ENCODE measurements around the gene PABPN1. TPM values are rescaled to one million over a fixed set of nuclear protein-coding genes. Genes with fewer than 3 reads are reported as not detected.

The PABPN1 gene
- total RNA-seq, 1 donor from 2014 or later = 252 TPM

- peaks cover 26% of the 10 kb centered on the region for H3K4me1 Mint-ChIP-seq (ENCODE audit: low read depth)
- peaks cover 1% of the 10 kb centered on the region for H3K36me3 Mint-ChIP-seq (ENCODE audit: low read depth)
- no peaks in the 10 kb centered on the region for H3K9me3 Mint-ChIP-seq
- peak overlapping the region; percentile 43 for H3K27ac Mint-ChIP-seq
- peak overlapping the region; percentile 79 for H3K4me3 Mint-ChIP-seq
- H3K27me3 Mint-ChIP-seq (ENCODE audit: insufficient read depth) = peaks cover 2% of the 10 kb centered on the region
- no peak for DNase-seq (ENCODE audit: low spot score)
- intact Hi-C loops (cut with micrococcal nuclease) = no loop called here
Observed at GRCh38 chr14:23307146-23307530, 14.1 kb upstream of the PABPN1 start.

GRCh38 chr14:23307687-23308644 is 13.3 kb upstream of the PABPN1 start:
- no peak overlapping the region for H3K27ac Mint-ChIP-seq
- H3K4me3 Mint-ChIP-seq = peak overlapping the region; percentile 79
- no peaks in the 10 kb centered on the region for H3K9me3 Mint-ChIP-seq

DNA sequence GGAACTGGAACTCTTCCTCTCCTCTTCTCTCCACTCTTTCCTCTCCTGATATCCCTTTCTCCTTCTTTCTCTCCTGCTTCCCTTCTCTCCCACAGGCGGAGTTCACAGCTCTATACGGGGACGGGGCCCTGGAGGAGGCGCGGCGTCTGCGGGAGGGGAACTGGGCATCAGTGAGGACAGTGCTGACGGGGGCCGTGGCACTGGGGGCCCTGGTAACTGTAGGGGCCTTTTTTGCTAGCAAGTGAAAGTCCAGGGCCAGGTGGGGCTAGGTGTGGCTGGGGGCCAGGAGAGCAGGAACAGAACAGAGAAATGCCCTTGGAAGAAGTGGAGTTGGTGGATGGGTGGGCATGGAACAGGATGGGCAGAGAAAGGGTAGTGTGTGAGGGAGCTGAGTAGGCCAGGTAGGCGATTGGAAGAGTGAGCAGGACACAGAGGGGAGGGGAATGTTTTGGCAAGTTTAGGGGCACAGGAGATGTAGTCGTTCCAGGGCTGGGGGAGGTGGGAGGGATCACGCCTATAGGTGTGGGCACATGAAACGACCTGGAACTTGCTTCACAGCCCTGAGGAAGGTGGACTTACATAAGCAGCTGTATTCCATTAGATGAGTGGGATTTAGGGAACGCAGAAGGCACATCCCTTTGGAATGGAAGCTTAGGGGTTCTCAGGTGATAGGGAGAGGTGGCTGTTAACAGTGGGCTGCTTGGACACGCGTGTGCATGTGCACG is 12.4 kb upstream of the PABPN1 start:
- Mint-ChIP-seq H3K27ac (no peak overlapping the region), H3K4me3 (no peak overlapping the region), H3K9me3 (no peaks in the 10 kb centered on the region), H3K27me3 (ENCODE audit: insufficient read depth) (peaks cover 7% of the 10 kb centered on the region), H3K4me1 (ENCODE audit: low read depth) (peaks cover 17% of the 10 kb centered on the region), H3K36me3 (ENCODE audit: low read depth) (peaks cover 3% of the 10 kb centered on the region)
- intact Hi-C loops (cut with micrococcal nuclease) = no loop called here
- no peak for DNase-seq (ENCODE audit: low spot score)

More at GRCh38 chr14:23307687-23308644, 13.3 kb upstream of the PABPN1 start:
- H3K36me3 Mint-ChIP-seq (ENCODE audit: low read depth) = peaks cover 3% of the 10 kb centered on the region
- intact Hi-C loops (cut with micrococcal nuclease) = no loop called here
- DNase-seq (ENCODE audit: low spot score) = no peak
- peaks cover 7% of the 10 kb centered on the region for H3K27me3 Mint-ChIP-seq (ENCODE audit: insufficient read depth)
- peaks cover 26% of the 10 kb centered on the region for H3K4me1 Mint-ChIP-seq (ENCODE audit: low read depth)

DNA sequence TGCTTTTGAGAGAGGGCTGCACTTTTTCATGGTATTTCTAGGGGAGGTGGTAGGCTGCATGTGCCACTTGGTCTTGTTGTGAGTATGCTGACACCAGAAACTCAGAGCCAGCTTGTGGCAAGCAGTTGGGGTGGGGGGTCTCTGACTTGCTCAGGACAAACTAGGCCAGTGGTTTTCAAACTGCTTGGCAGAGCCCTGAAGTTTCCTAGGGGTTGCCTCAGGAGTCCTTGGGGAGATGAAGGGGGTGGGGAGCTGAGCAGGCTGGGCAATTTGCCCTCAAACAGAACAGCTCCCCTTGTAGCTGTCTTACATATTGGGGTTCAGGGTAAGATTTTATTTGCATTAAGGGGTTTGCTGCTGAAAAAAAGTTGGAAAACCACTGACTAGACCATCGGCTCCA is 10.7 kb upstream of the PABPN1 start:
- no peak overlapping the region for H3K27ac Mint-ChIP-seq
- no peaks in the 10 kb centered on the region for H3K9me3 Mint-ChIP-seq
- peaks cover 3% of the 10 kb centered on the region for H3K36me3 Mint-ChIP-seq (ENCODE audit: low read depth)
- no peak for DNase-seq (ENCODE audit: low spot score)
- peaks cover 7% of the 10 kb centered on the region for H3K27me3 Mint-ChIP-seq (ENCODE audit: insufficient read depth)
- peaks cover 14% of the 10 kb centered on the region for H3K4me1 Mint-ChIP-seq (ENCODE audit: low read depth)
- intact Hi-C loops (cut with micrococcal nuclease) = no loop called here
- no peak overlapping the region for H3K4me3 Mint-ChIP-seq

- peaks cover 7% of the 10 kb centered on the region for H3K36me3 Mint-ChIP-seq (ENCODE audit: low read depth)
- no peak overlapping the region for H3K4me3 Mint-ChIP-seq
- H3K4me1 Mint-ChIP-seq (ENCODE audit: low read depth) = peaks cover 16% of the 10 kb centered on the region
- DNase-seq (ENCODE audit: low spot score) = no peak
- no peak overlapping the region for H3K27ac Mint-ChIP-seq
- intact Hi-C loops (cut with micrococcal nuclease) = no loop called here
- H3K9me3 Mint-ChIP-seq = peaks cover 5% of the 10 kb centered on the region
- H3K27me3 Mint-ChIP-seq (ENCODE audit: insufficient read depth) = peaks cover 4% of the 10 kb centered on the region
Observed at GRCh38 chr14:23316300-23316699, 5.0 kb upstream of the PABPN1 start.

DNA sequence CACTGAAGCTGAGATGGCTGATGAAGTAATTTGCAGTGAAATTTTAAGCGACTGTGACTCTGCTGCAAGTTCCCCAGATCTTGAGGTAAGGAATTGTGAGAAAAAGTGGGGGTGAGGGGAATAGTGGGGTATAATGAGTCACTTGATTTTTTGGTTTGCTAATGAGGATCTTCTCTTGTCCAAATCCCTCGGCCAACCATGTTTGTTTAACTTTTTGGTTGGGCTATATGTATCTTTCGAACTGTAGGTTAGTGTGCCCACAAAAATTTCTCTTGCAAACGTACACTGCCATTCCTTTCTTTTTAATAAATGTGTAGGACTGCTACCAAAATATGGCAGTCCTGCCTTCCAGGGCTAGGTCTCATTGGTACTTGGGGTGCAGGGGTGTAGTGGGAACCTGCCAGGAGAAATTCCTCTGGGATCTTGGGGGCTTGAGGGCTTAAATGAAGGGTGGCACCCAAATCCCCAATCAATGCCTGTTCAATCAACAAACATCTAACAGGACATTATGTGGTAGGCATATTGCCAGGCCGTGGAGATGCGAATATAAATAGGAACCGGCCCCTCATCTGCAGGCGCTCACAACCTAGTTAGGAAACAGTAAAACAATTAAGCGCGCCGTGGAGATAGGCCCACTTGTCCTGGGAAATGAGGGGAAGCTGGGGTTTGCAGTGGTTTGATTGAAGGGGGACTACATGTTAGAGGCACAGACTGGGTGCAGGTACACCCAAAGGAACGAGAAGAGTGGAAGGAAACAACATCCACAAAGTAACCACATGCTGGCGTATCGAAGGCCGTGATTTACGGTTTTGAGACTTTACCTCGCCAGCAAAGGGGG is 1.3 kb upstream of the PABPN1 start:
- Mint-ChIP-seq H3K27ac (peak overlapping the region; percentile 97), H3K27me3 (ENCODE audit: insufficient read depth) (no peaks in the 10 kb centered on the region), H3K9me3 (peaks cover 5% of the 10 kb centered on the region), H3K4me3 (peak overlapping the region; percentile 87), H3K4me1 (ENCODE audit: low read depth) (peaks cover 30% of the 10 kb centered on the region), H3K36me3 (ENCODE audit: low read depth) (peaks cover 33% of the 10 kb centered on the region)
- no peak for DNase-seq (ENCODE audit: low spot score)
- intact Hi-C loops (cut with micrococcal nuclease) = loop anchor here (10.0 kb wide), 4 partner anchors 555 to 1115 kb away; partner anchors contain the start of genes DCAF11, EMC9, NRL and OXA1L

- no peaks in the 10 kb centered on the region for H3K27me3 Mint-ChIP-seq (ENCODE audit: insufficient read depth)
- intact Hi-C loops (cut with micrococcal nuclease) = loop anchor here (1.0 to 10.0 kb wide), 13 partner anchors 21 to 1113 kb away; partner anchors contain the start of genes ACIN1, C14orf119, DCAF11 and EMC9
- H3K27ac Mint-ChIP-seq = peak overlapping the region; percentile 96
- H3K4me1 Mint-ChIP-seq (ENCODE audit: low read depth) = peaks cover 30% of the 10 kb centered on the region
- H3K4me3 Mint-ChIP-seq = peak overlapping the region; percentile 97
- peaks cover 43% of the 10 kb centered on the region for H3K36me3 Mint-ChIP-seq (ENCODE audit: low read depth)
- H3K9me3 Mint-ChIP-seq = peaks cover 5% of the 10 kb centered on the region
- DNase-seq (ENCODE audit: low spot score) = peak; percentile 42
Observed at GRCh38 chr14:23321572-23322547, 603 bp downstream of the PABPN1 start.

GRCh38 chr14:23322568-23323517 is 1.6 kb downstream of the PABPN1 start:
- peaks cover 43% of the 10 kb centered on the region for H3K36me3 Mint-ChIP-seq (ENCODE audit: low read depth)
- H3K27ac Mint-ChIP-seq = peak overlapping the region; percentile 96
- DNase-seq (ENCODE audit: low spot score) = no peak
- peak overlapping the region; percentile 97 for H3K4me3 Mint-ChIP-seq
- no peaks in the 10 kb centered on the region for H3K27me3 Mint-ChIP-seq (ENCODE audit: insufficient read depth)
- intact Hi-C loops (cut with micrococcal nuclease) = loop anchor here (1.0 to 10.0 kb wide), 5 partner anchors 58 to 1112 kb away; partner anchors contain the start of genes DCAF11, EMC9, NRL and OXA1L
- H3K9me3 Mint-ChIP-seq = peaks cover 5% of the 10 kb centered on the region
- H3K4me1 Mint-ChIP-seq (ENCODE audit: low read depth) = peaks cover 30% of the 10 kb centered on the region

- Mint-ChIP-seq H3K27ac (no peak overlapping the region), H3K27me3 (ENCODE audit: insufficient read depth) (no peaks in the 10 kb centered on the region), H3K9me3 (peaks cover 5% of the 10 kb centered on the region), H3K4me1 (ENCODE audit: low read depth) (peaks cover 30% of the 10 kb centered on the region), H3K36me3 (ENCODE audit: low read depth) (peaks cover 43% of the 10 kb centered on the region), H3K4me3 (no peak overlapping the region)
- DNase-seq (ENCODE audit: low spot score) = no peak
- intact Hi-C loops (cut with micrococcal nuclease) = loop anchor here (10.0 kb wide), 4 partner anchors 559 to 1111 kb away; partner anchors contain the start of genes DCAF11, EMC9, NRL and OXA1L
Observed at GRCh38 chr14:23323838-23324454, 2.7 kb downstream of the PABPN1 start.

GRCh38 chr14:23324455-23324846 is 3.2 kb downstream of the PABPN1 start:
- Mint-ChIP-seq H3K4me1 (ENCODE audit: low read depth) (peaks cover 29% of the 10 kb centered on the region), H3K4me3 (no peak overlapping the region), H3K9me3 (peaks cover 5% of the 10 kb centered on the region), H3K36me3 (ENCODE audit: low read depth) (peaks cover 43% of the 10 kb centered on the region), H3K27ac (no peak overlapping the region), H3K27me3 (ENCODE audit: insufficient read depth) (no peaks in the 10 kb centered on the region)
- DNase-seq (ENCODE audit: low spot score) = no peak
- intact Hi-C loops (cut with micrococcal nuclease) = loop anchor here (10.0 kb wide), 4 partner anchors 560 to 1110 kb away; partner anchors contain the start of genes DCAF11, EMC9, NRL and OXA1L
